KMS-11 (cell line): ENCODE data around the gene DELE1.

ENCODE experiments used
- H2AFZ ChIP-seq: fragments of 200-600 bp; sonication (generic); 2 replicates; pipeline ENCODE4 v1.6.1; 2016; ENCODE audit warnings: antibody characterized with exemption, mixed run types, low read depth
- H3K27ac ChIP-seq: fragments of 200-600 bp; sonication (generic); 2 replicates; pipeline ENCODE4 v1.6.1; 2016; ENCODE audit warnings: mild to moderate bottlenecking, mixed run types
- H3K27me3 ChIP-seq: fragments of 200-600 bp; sonication (generic); 2 replicates; pipeline ENCODE4 v1.6.1; 2017; ENCODE audit warnings: mild to moderate bottlenecking, low read depth, mixed run types, moderate library complexity; ENCODE audit not compliant: insufficient read depth
- H3K36me3 ChIP-seq: fragments of 200-600 bp; sonication (generic); 2 replicates; pipeline ENCODE4 v1.6.1; 2017; ENCODE audit warnings: mild to moderate bottlenecking, mixed run types; ENCODE audit not compliant: insufficient read depth
- H3K4me1 ChIP-seq: fragments of 200-600 bp; sonication (generic); 2 replicates; pipeline ENCODE4 v1.6.1; 2016; ENCODE audit warnings: mild to moderate bottlenecking, low read depth, mixed run types; ENCODE audit not compliant: poor library complexity, severe bottlenecking
- H3K4me2 ChIP-seq: fragments of 200-600 bp; sonication (generic); 2 replicates; pipeline ENCODE4 v1.7.0; 2016; ENCODE audit warnings: mild to moderate bottlenecking, mixed run types
- H3K4me3 ChIP-seq: fragments of 200-600 bp; sonication (generic); IDR thresholded peaks from 2 replicates; pipeline ENCODE4 v1.6.1; 2017; ENCODE audit warnings: low read depth, low read length, mixed read lengths; ENCODE audit not compliant: insufficient read depth
- H3K79me2 ChIP-seq: fragments of 200-600 bp; sonication (generic); 2 replicates; pipeline ENCODE4 v1.6.1; 2016; ENCODE audit warnings: low read depth, mixed run types; ENCODE audit not compliant: insufficient read depth
- H3K9ac ChIP-seq: fragments of 200-600 bp; sonication (generic); 2 replicates; pipeline ENCODE4 v1.6.1; 2016; ENCODE audit warnings: mild to moderate bottlenecking, mixed run types
- H4K20me1 ChIP-seq: fragments of 200-600 bp; sonication (generic); 2 replicates; pipeline ENCODE4 v1.6.1; 2016; ENCODE audit warnings: mild to moderate bottlenecking, mixed run types; ENCODE audit not compliant: insufficient read depth
- CTCF ChIP-seq: fragments of 200-600 bp; sonication (generic); conservative IDR thresholded peaks from 2 replicates; pipeline ENCODE4 v1.6.1; 2017; ENCODE audit warnings: low read depth, mild to moderate bottlenecking, antibody characterized with exemption, low read length, moderate library complexity, mixed read lengths

DELE1 gene

GRCh38 chr5:141933151-141933550 lies 9.5 kb downstream of the DELE1 start:
- Histone ChIP-seq H3K9ac (no peak overlapping the region), H3K27ac (no peak overlapping the region), H3K4me1 (no peaks in the 10 kb centered on the region), H4K20me1 (no peaks in the 10 kb centered on the region), H3K4me3 (no peak overlapping the region), H3K4me2 (no peak overlapping the region), H2AFZ (no peak overlapping the region), H3K27me3 (no peaks in the 10 kb centered on the region), H3K36me3 (no peaks in the 10 kb centered on the region), H3K79me2 (no peaks in the 10 kb centered on the region)
- no peak for TF ChIP-seq CTCF

- Histone ChIP-seq H3K9ac (no peak overlapping the region), H4K20me1 (no peaks in the 10 kb centered on the region), H3K4me3 (no peak overlapping the region), H3K4me1 (peaks cover 7% of the 10 kb centered on the region), H3K36me3 (no peaks in the 10 kb centered on the region), H3K27ac (no peak overlapping the region), H3K4me2 (no peak overlapping the region), H2AFZ (no peak overlapping the region), H3K79me2 (no peaks in the 10 kb centered on the region), H3K27me3 (no peaks in the 10 kb centered on the region)
- TF ChIP-seq CTCF: no peak
Observed at GRCh38 chr5:141934099-141934844, 10.6 kb downstream of the DELE1 start.

GRCh38 chr5:141935538-141935937 lies 11.9 kb downstream of the DELE1 start:
- Histone ChIP-seq H3K79me2 (no peaks in the 10 kb centered on the region), H3K27ac (no peak overlapping the region), H3K4me1 (peaks cover 20% of the 10 kb centered on the region), H3K9ac (no peak overlapping the region), H3K27me3 (no peaks in the 10 kb centered on the region), H3K36me3 (no peaks in the 10 kb centered on the region), H2AFZ (no peak overlapping the region), H4K20me1 (no peaks in the 10 kb centered on the region), H3K4me2 (no peak overlapping the region), H3K4me3 (no peak overlapping the region)
- TF ChIP-seq CTCF: no peak

- Histone ChIP-seq H3K79me2 (no peaks in the 10 kb centered on the region), H3K4me1 (peaks cover 42% of the 10 kb centered on the region), H2AFZ (peak overlapping the region; percentile 10; the same call in 1 of the 2 replicates), H4K20me1 (no peaks in the 10 kb centered on the region), H3K4me3 (no peak overlapping the region), H3K27ac (peak overlapping the region; percentile 70), H3K4me2 (peak overlapping the region; percentile 83), H3K27me3 (no peaks in the 10 kb centered on the region), H3K36me3 (no peaks in the 10 kb centered on the region), H3K9ac (no peak overlapping the region)
- peak; percentile 22; the same call in 1 of the 2 replicates for TF ChIP-seq CTCF
Observed at GRCh38 chr5:141940695-141941271, 17.1 kb downstream of the DELE1 start.
